Measurements from ENCODE around the gene DYNLRB1. TPM values are rescaled to one million over a fixed set of nuclear protein-coding genes. Genes with fewer than 3 reads are reported as not detected.

The DYNLRB1 gene
- total and polyA plus RNA-seq, 2 donors (not counting 1 experiment from before 2014, with no cell fraction given) = 55.3 to 120 TPM

DNA sequence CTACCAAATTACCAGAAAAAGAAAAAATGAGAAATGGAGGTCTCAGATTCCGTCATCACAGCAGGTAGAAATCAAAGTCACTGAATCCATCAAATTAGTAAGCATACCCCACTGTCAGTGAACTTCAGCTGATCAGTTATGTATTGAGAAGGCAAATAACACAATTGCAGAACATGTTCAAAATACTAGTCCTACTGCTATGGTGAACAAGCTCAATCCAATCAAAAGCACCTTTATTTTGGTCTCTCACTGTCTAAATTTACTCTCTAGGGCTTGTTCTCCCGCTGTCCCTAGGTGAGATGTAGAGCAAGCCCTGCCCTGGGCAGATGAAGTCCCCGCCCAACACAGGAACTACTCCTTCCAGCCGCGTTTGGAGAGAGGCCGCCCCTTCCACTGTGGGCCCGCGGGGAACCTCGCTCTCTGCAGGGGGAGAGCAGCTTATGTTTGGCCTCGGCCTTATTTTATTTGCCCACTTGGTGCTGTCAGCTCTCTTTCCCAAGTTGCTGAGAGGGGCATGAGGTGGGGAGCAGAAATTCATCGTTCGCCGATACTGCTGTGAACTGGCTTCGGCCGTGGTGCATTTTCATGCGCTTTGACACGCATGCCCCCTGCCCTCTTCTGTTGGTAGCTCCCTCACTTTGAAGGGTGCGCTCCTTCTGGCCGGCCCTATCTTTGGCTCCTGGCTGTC lies 28.0 kb downstream of the DYNLRB1 start:
- peaks cover 17% of the 10 kb centered on the region for H3K4me1 Mint-ChIP-seq
- ChIA-PET CTCF (interaction anchor here (0.8 to 1.9 kb wide), 4 partner anchors 163 to 226 kb away, joined by 3 to 7 read pairs (median 3); no protein-coding TSS in a partner anchor), POLR2A (interaction anchor here (0.6 kb wide), 1 partner anchor 234 kb away, joined by 3 read pairs; no protein-coding TSS in a partner anchor)
- H2AFZ ChIP-seq (ENCODE audit: insufficient read depth, low read depth, low read length, poor library complexity, severe bottlenecking) = no peak overlapping the region
- no peak for DNase-seq
- H3K9me3 Mint-ChIP-seq (ENCODE audit: insufficient read depth) = no peaks in the 10 kb centered on the region
- TF ChIP-seq, protein P1, sequence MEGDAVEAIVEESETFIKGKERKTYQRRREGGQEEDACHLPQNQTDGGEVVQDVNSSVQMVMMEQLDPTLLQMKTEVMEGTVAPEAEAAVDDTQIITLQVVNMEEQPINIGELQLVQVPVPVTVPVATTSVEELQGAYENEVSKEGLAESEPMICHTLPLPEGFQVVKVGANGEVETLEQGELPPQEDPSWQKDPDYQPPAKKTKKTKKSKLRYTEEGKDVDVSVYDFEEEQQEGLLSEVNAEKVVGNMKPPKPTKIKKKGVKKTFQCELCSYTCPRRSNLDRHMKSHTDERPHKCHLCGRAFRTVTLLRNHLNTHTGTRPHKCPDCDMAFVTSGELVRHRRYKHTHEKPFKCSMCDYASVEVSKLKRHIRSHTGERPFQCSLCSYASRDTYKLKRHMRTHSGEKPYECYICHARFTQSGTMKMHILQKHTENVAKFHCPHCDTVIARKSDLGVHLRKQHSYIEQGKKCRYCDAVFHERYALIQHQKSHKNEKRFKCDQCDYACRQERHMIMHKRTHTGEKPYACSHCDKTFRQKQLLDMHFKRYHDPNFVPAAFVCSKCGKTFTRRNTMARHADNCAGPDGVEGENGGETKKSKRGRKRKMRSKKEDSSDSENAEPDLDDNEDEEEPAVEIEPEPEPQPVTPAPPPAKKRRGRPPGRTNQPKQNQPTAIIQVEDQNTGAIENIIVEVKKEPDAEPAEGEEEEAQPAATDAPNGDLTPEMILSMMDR (IDR thresholded peaks at IDR 0.05) = no peak
- no peak for TF ChIP-seq EZH2 (IDR thresholded peaks at IDR 0.05; ENCODE audit: borderline replicate concordance, insufficient read depth, low read depth, low read length, poor library complexity, severe bottlenecking)
- H3K79me2 ChIP-seq (ENCODE audit: control insufficient read depth, insufficient read depth, low read length) = no peaks in the 10 kb centered on the region
- no peak overlapping the region for H3K27ac Mint-ChIP-seq
- WGBS (ENCODE audit: insufficient coverage) = 28% methylated on average over 12 of the region's 19 CpGs
- no peak for ATAC-seq (ENCODE audit: low read depth)
- H3K27ac ChIP-seq (ENCODE audit: low read length in 2 of 2) = no peak overlapping the region
- H3K4me3 ChIP-seq (ENCODE audit: control extremely low read depth in 1 of 5, extremely low read depth in 1 of 5, insufficient read depth in 1 of 5, low read depth in 2 of 5, low read length in 4 of 5) = peak overlapping the region in 2 of 5 experiments; percentile 15 to 18
- peaks cover 0 to 4% (median 0%) of the 10 kb centered on the region in 4 experiments for H3K27me3 ChIP-seq (replicated peaks in 1 of 4; ENCODE audit: control extremely low read depth in 1 of 4, control insufficient read depth in 3 of 4, insufficient read depth in 4 of 4, low read length in 3 of 4)
- H3K27me3 Mint-ChIP-seq = peaks cover 3% of the 10 kb centered on the region
- H3K9ac ChIP-seq (ENCODE audit: low read length) = no peak overlapping the region
- intact Hi-C loops (cut with micrococcal nuclease) = no loop called here
- peaks cover 0 to 7% of the 10 kb centered on the region in 2 donors for H3K4me1 ChIP-seq (ENCODE audit: control insufficient read depth in 2 of 2, insufficient read depth in 2 of 2, low read length in 2 of 2)
- peak overlapping the region; percentile 15 for H3K4me3 Mint-ChIP-seq
- peaks cover 0 to 20% of the 10 kb centered on the region in 2 experiments for H3K36me3 ChIP-seq (replicated peaks in 1 of 2; ENCODE audit: control extremely low read depth in 1 of 2, control insufficient read depth in 1 of 2, extremely low read depth in 1 of 2, insufficient read depth in 2 of 2, low read length in 1 of 2)
- no peaks in the 10 kb centered on the region for H4K20me1 ChIP-seq (ENCODE audit: control insufficient read depth, insufficient read depth, low read length, poor library complexity, severe bottlenecking)
- H3K9me3 ChIP-seq (ENCODE audit: control extremely low read depth in 1 of 3, control insufficient read depth in 2 of 3, insufficient read depth in 1 of 3, low read length in 2 of 3) = no peaks in the 10 kb centered on the region
- peak overlapping the region; percentile 36 for H3K4me2 ChIP-seq (replicated peaks; ENCODE audit: low read depth, low read length, poor library complexity, severe bottlenecking)

DNA sequence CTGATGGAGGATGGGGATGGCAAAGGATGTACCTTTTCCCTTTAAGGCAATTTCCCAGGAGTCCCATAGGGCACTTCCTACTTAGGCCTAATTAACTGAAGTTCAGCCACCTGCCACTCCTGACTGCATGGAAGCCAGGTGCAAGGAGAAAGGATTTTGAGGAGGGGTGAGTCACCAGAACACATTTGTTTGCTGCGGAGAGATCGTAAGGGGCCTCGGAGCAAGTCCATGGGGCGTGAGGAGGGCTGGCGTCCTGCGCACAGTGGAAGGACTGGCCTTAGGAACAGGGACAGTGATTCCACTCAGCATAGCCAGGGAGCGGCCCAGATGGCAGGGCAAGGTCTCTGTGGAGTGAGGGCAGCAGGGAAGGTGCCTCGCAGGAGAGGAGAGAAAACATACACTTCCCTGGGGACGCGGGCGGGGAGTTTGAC lies 30.5 kb downstream of the DYNLRB1 start:
- H2AFZ ChIP-seq (ENCODE audit: insufficient read depth, low read depth, low read length, poor library complexity, severe bottlenecking) = no peak overlapping the region
- DNase-seq (no peak), ATAC-seq (ENCODE audit: low read depth) (no peak)
- peak overlapping the region; percentile 11 for H3K27ac Mint-ChIP-seq
- intact Hi-C loops (cut with micrococcal nuclease) = no loop called here
- no peaks in the 10 kb centered on the region for H3K79me2 ChIP-seq (ENCODE audit: control insufficient read depth, insufficient read depth, low read length)
- TF ChIP-seq, protein P1 (IDR thresholded peaks at IDR 0.05) = no peak
- TF ChIP-seq EZH2 (IDR thresholded peaks at IDR 0.05; ENCODE audit: borderline replicate concordance, insufficient read depth, low read depth, low read length, poor library complexity, severe bottlenecking) = no peak
- no peaks in the 10 kb centered on the region for H4K20me1 ChIP-seq (ENCODE audit: control insufficient read depth, insufficient read depth, low read length, poor library complexity, severe bottlenecking)
- peaks cover 0 to 7% of the 10 kb centered on the region in 2 donors for H3K4me1 ChIP-seq (ENCODE audit: control insufficient read depth in 2 of 2, insufficient read depth in 2 of 2, low read length in 2 of 2)
- no peak overlapping the region for H3K27ac ChIP-seq (ENCODE audit: low read length in 2 of 2)
- no peak overlapping the region for H3K4me2 ChIP-seq (replicated peaks; ENCODE audit: low read depth, low read length, poor library complexity, severe bottlenecking)
- H3K27me3 Mint-ChIP-seq = peaks cover 3% of the 10 kb centered on the region
- no peaks in the 10 kb centered on the region for H3K9me3 Mint-ChIP-seq (ENCODE audit: insufficient read depth)
- peaks cover 0 to 4% (median 0%) of the 10 kb centered on the region in 4 experiments for H3K27me3 ChIP-seq (replicated peaks in 1 of 4; ENCODE audit: control extremely low read depth in 1 of 4, control insufficient read depth in 3 of 4, insufficient read depth in 4 of 4, low read length in 3 of 4)
- H3K4me3 Mint-ChIP-seq = no peak overlapping the region
- ChIA-PET POLR2A (no interaction called here), CTCF (no interaction called here)
- WGBS (ENCODE audit: insufficient coverage) = 97% methylated on average over 11 of the region's 11 CpGs
- peaks cover 0 to under 1% of the 10 kb centered on the region in 2 experiments for H3K36me3 ChIP-seq (replicated peaks in 1 of 2; ENCODE audit: control extremely low read depth in 1 of 2, control insufficient read depth in 1 of 2, extremely low read depth in 1 of 2, insufficient read depth in 2 of 2, low read length in 1 of 2)
- no peak overlapping the region for H3K9ac ChIP-seq (ENCODE audit: low read length)
- no peaks in the 10 kb centered on the region for H3K9me3 ChIP-seq (ENCODE audit: control extremely low read depth in 1 of 3, control insufficient read depth in 2 of 3, insufficient read depth in 1 of 3, low read length in 2 of 3)
- peaks cover 15% of the 10 kb centered on the region for H3K4me1 Mint-ChIP-seq
- no peak overlapping the region for H3K4me3 ChIP-seq (ENCODE audit: control extremely low read depth in 1 of 5, extremely low read depth in 1 of 5, insufficient read depth in 1 of 5, low read depth in 2 of 5, low read length in 4 of 5)

All from B cell (primary cell).